ENCODE results near the gene HBA1. TPM values are rescaled to one million over a fixed set of nuclear protein-coding genes. Genes with fewer than 3 reads are reported as not detected.
"Not testable (repeated sequence)": the region's sequence is repeated elsewhere in the genome, so short reads cannot be mapped to it uniquely, and the experiment has no call there.

Gene HBA1
- total and polyA plus RNA-seq, 4 donors: 38.1 to 2,695 (median 450) TPM

- Histone ChIP-seq H3K36me3 (ENCODE audit: control insufficient read depth in 4 of 4, insufficient read depth in 4 of 4, low read length in 4 of 4) (peaks cover 42 to 67% (median 46%) of the 10 kb centered on the region in 4 donors), H3K4me1 (ENCODE audit: control insufficient read depth in 5 of 5, insufficient read depth in 5 of 5, low read length in 5 of 5) (no peaks in the 10 kb centered on the region), H3K9me3 (ENCODE audit: control insufficient read depth in 4 of 4, insufficient read depth in 3 of 4, low read length in 3 of 4) (no peaks in the 10 kb centered on the region), H3K9ac (ENCODE audit: insufficient read depth in 1 of 2, low read length in 2 of 2) (no peak overlapping the region), H3K27ac (ENCODE audit: low read depth in 1 of 2, low read length in 1 of 2) (no peak overlapping the region), H3K4me3 (no peak overlapping the region), H3K27me3 (ENCODE audit: control insufficient read depth in 3 of 3, insufficient read depth in 3 of 3, low read length in 2 of 3) (no peaks in the 10 kb centered on the region)
- WGBS, 2 donors: 93 to 96% methylated on average over 13 to 15 of the region's 15 CpGs
- DNase-seq (no peak), ATAC-seq (ENCODE audit: insufficient read depth, low FRiP score) (no peak)
- no peak for TF ChIP-seq CTCF (IDR thresholded peaks at IDR 0.05; ENCODE audit: control extremely low read depth, extremely low read depth)
Measured at GRCh38 chr16:193441-193840, 17.0 kb downstream of the HBA1 start.

- no peak for TF ChIP-seq CTCF (IDR thresholded peaks at IDR 0.05; ENCODE audit: control extremely low read depth, extremely low read depth)
- 91 to 97% methylated on average over 6 of the region's 6 CpGs for WGBS, 2 donors
- Histone ChIP-seq H3K9ac (ENCODE audit: insufficient read depth in 1 of 2, low read length in 2 of 2) (no peak overlapping the region), H3K36me3 (ENCODE audit: control insufficient read depth in 4 of 4, insufficient read depth in 4 of 4, low read length in 4 of 4) (peaks cover 43 to 65% (median 44%) of the 10 kb centered on the region in 4 donors), H3K4me1 (ENCODE audit: control insufficient read depth in 5 of 5, insufficient read depth in 5 of 5, low read length in 5 of 5) (no peaks in the 10 kb centered on the region), H3K27me3 (ENCODE audit: control insufficient read depth in 3 of 3, insufficient read depth in 3 of 3, low read length in 2 of 3) (no peaks in the 10 kb centered on the region), H3K27ac (ENCODE audit: low read depth in 1 of 2, low read length in 1 of 2) (no peak overlapping the region), H3K9me3 (ENCODE audit: control insufficient read depth in 4 of 4, insufficient read depth in 3 of 4, low read length in 3 of 4) (no peaks in the 10 kb centered on the region), H3K4me3 (no peak overlapping the region)
- no peak for DNase-seq
- ATAC-seq (ENCODE audit: insufficient read depth, low FRiP score): no peak
Measured at GRCh38 chr16:194516-194915, 18.0 kb downstream of the HBA1 start.

- Histone ChIP-seq H3K27me3 (ENCODE audit: control insufficient read depth in 3 of 3, insufficient read depth in 3 of 3, low read length in 2 of 3) (no peaks in the 10 kb centered on the region), H3K27ac (ENCODE audit: low read depth in 1 of 2, low read length in 1 of 2) (no peak overlapping the region), H3K36me3 (ENCODE audit: control insufficient read depth in 4 of 4, insufficient read depth in 4 of 4, low read length in 4 of 4) (peaks cover 30 to 59% (median 42%) of the 10 kb centered on the region in 4 donors), H3K4me3 (no peak overlapping the region), H3K9ac (ENCODE audit: insufficient read depth in 1 of 2, low read length in 2 of 2) (no peak overlapping the region), H3K9me3 (ENCODE audit: control insufficient read depth in 4 of 4, insufficient read depth in 3 of 4, low read length in 3 of 4) (no peaks in the 10 kb centered on the region), H3K4me1 (ENCODE audit: control insufficient read depth in 5 of 5, insufficient read depth in 5 of 5, low read length in 5 of 5) (no peaks in the 10 kb centered on the region)
- TF ChIP-seq CTCF (IDR thresholded peaks at IDR 0.05; ENCODE audit: control extremely low read depth, extremely low read depth): no peak
- no peak for ATAC-seq (ENCODE audit: insufficient read depth, low FRiP score)
- DNase-seq: no peak
- 94 to 98% methylated on average over 5 of the region's 5 CpGs for WGBS, 2 donors
Measured at GRCh38 chr16:200388-200787, 23.9 kb downstream of the HBA1 start.

- peaks cover 38 to 58% (median 44%) of the 10 kb centered on the region in 4 donors for H3K36me3 ChIP-seq (ENCODE audit: control insufficient read depth in 4 of 4, insufficient read depth in 4 of 4, low read length in 4 of 4)
- 98 to 99% methylated on average over 4 of the region's 4 CpGs for WGBS, 2 donors
Measured at GRCh38 chr16:203246-203645, 26.8 kb downstream of the HBA1 start.

GRCh38 chr16:204046-204445 is 27.6 kb downstream of the HBA1 start:
- not testable (repeated sequence) for H3K4me3 ChIP-seq; H3K4me1 ChIP-seq (ENCODE audit: control insufficient read depth in 5 of 5, insufficient read depth in 5 of 5, low read length in 5 of 5); H3K9ac ChIP-seq (ENCODE audit: insufficient read depth in 1 of 2, low read length in 2 of 2); H3K27ac ChIP-seq (ENCODE audit: low read depth in 1 of 2, low read length in 1 of 2); H3K9me3 ChIP-seq (ENCODE audit: control insufficient read depth in 4 of 4, insufficient read depth in 3 of 4, low read length in 3 of 4); ATAC-seq (ENCODE audit: insufficient read depth, low FRiP score); DNase-seq; H3K27me3 ChIP-seq (ENCODE audit: control insufficient read depth in 3 of 3, insufficient read depth in 3 of 3, low read length in 2 of 3)
- H3K36me3 ChIP-seq (ENCODE audit: control insufficient read depth in 4 of 4, insufficient read depth in 4 of 4, low read length in 4 of 4): peaks cover 31 to 53% (median 40%) of the 10 kb centered on the region in 4 donors
- whole genome bisulfite sequencing, 2 donors: 97% methylated on average over 9 of the region's 9 CpGs

More at GRCh38 chr16:203246-203645, 26.8 kb downstream of the HBA1 start:
- H3K9ac ChIP-seq (ENCODE audit: insufficient read depth in 1 of 2, low read length in 2 of 2): no peak overlapping the region
- H3K4me3 ChIP-seq: no peak overlapping the region
- H3K27me3 ChIP-seq (ENCODE audit: control insufficient read depth in 3 of 3, insufficient read depth in 3 of 3, low read length in 2 of 3): no peaks in the 10 kb centered on the region
- ATAC-seq (ENCODE audit: insufficient read depth, low FRiP score) (no peak), DNase-seq (no peak)
- no peaks in the 10 kb centered on the region for H3K4me1 ChIP-seq (ENCODE audit: control insufficient read depth in 5 of 5, insufficient read depth in 5 of 5, low read length in 5 of 5)
- TF ChIP-seq CTCF (IDR thresholded peaks at IDR 0.05; ENCODE audit: control extremely low read depth, extremely low read depth): no peak
- no peak overlapping the region for H3K27ac ChIP-seq (ENCODE audit: low read depth in 1 of 2, low read length in 1 of 2)
- no peaks in the 10 kb centered on the region for H3K9me3 ChIP-seq (ENCODE audit: control insufficient read depth in 4 of 4, insufficient read depth in 3 of 4, low read length in 3 of 4)

All from lung (tissue), 12 donors.